Measurements from ENCODE around the gene PLCD1. TPM values are rescaled to one million over a fixed set of nuclear protein-coding genes. Genes with fewer than 3 reads are reported as not detected.
"Not testable (repeated sequence)": the region's sequence is repeated elsewhere in the genome, so short reads cannot be mapped to it uniquely, and the experiment has no call there.

The PLCD1 gene
- 10 to 100 TPM; 17.3 to 17.6 TPM for total RNA-seq

DNA sequence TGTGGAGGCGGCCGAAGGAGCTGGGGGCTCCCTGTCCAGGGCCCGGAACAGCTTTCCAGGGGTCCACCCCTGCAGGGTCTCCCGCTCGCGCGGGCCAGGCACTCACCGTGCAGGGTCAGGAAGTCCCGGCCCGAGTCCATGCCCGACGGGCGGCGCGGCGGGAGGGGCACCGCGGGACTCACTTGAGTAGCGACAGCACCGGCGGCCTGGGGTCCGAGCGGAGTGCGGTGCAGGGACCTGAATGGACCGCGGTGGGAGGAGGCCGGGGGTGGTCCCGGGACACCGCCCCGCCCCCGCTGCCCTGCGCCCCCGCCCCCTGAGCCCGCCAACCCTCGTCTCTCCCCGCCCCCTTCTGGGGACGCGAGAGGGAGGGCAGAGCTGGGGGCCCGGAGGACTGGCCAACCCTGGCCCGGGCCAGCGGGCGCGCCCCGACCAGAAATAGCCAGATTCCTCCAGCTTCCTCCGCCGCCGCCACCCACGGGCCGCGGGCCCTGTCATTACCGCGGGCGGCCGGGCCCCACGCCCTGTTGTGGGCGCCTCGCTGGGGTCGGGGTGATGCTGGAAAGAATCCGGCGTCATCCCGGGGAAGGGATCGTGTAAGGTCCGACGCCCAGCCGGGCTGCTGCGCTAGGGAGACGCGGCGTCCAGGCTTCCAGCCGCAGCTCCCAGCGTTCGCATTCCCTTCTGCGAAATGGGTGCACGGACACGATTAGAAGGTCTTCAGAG lies at the start of gene PLCD1:
PLCD1 (minus strand) TSS at position 243 of the 726 bp plus-strand sequence; CDS start at position 140, 103 bp downstream.
- POLR2A ChIA-PET = interaction anchor here (1.1 kb wide), 1 partner anchor 136 kb away, joined by 3 read pairs; the partner anchor contains the start of gene OXSR1
- CTCF ChIA-PET = interaction anchor here (1.6 kb wide), 1 partner anchor 10 kb away, joined by 5 read pairs; the partner anchor contains the start of gene DLEC1
- H3K27ac Mint-ChIP-seq = no peak within 1 kb of the TSS
- H3K27me3 Mint-ChIP-seq = peaks cover 1% of the 10 kb centered on the region
- no peaks in the 10 kb centered on the region for H3K9me3 Mint-ChIP-seq
- no peaks in the 10 kb centered on the region for H3K36me3 Mint-ChIP-seq
- peaks cover 28% of the 10 kb centered on the region for H3K4me1 Mint-ChIP-seq (ENCODE audit: low read depth)
- intact Hi-C loops (cut with micrococcal nuclease) = no loop called here
- peak; percentile 61 for DNase-seq
- peak within 1 kb of the TSS; percentile 59 for H3K4me3 Mint-ChIP-seq

DNA sequence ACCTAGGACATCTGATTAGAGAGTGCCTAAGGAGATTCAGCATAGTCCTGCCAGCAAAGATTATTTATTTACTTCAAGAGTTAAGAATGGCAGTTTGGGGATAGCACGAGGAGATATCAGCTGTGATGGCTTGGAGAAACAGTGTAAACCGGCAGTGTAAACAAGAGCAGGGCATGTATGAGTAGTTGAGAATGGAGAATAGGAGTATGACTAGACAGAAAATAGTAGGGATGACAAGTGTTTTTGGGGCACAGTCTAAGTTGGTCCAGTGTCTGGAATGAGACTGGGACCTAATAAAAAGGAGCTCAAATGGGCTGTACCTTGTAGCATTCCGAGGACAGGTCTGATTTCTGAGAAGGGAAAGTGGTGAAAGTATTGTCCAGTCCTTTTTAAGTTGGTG lies 47.6 kb upstream of the PLCD1 start:
- CTCF ChIA-PET; H3K4me3 Mint-ChIP-seq; DNase-seq; H3K27me3 Mint-ChIP-seq; H3K4me1 Mint-ChIP-seq (ENCODE audit: low read depth); H3K27ac Mint-ChIP-seq; H3K9me3 Mint-ChIP-seq; POLR2A ChIA-PET; H3K36me3 Mint-ChIP-seq; intact Hi-C loops (cut with micrococcal nuclease): not testable (repeated sequence)

DNA sequence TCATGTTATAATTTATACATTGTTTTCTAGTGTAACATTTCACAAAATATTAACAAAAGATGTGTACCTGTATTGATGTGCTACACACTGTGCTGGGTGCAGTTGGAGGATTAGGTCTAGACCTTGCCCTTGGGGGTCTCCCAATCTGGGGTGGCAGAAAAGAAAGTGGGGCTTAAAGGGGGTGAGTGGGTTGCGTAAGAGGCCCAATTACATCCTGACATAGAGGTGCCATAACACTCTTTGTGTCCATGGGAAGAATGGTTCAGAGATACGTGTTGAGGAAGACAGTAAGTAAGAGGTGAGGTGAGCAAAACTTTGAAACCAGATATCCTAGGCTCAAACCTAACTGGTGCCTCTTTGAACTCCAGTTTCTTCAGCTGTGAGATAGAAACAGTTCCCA lies 40.6 kb upstream of the PLCD1 start:
- POLR2A ChIA-PET = no interaction called here

DNA sequence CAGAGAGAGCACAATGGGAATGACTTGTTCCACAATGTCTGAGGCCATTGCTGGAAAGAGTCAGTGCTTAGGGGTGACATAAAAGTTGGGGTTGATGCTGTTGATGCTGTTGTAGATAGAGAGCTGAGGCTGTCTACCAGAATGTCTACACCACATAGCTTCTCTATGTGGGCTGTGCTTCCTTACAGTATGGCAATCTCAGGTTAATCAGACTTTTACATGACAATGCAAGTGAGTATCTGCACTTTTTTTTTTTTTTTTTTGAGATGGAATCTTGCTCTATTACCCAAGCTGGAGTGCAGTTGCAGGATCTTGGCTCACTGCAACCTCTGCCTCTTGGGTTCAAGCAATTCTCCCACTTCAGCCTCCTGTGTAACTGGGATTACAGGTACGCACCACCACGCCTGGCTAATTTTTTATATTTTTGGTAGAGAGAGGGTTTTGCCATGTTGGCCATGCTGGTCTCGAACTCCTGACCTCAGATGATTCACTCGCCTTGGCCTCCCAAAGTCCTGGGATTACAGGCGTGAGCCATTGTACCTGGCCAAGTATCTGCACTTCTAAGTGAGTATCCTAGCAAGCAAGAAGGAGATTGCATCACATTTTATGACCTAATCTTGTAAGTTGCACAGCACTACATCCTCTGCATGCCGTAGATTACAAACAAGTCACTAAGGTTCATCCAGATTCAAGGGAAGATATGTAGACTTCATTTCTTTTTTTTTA lies 38.2 kb upstream of the PLCD1 start:
- peaks cover 3% of the 10 kb centered on the region for H3K36me3 Mint-ChIP-seq
- no peak overlapping the region for H3K4me3 Mint-ChIP-seq
- ChIA-PET CTCF (interaction anchor here (1.8 kb wide), 1 partner anchor 15 kb away, joined by 4 read pairs; no protein-coding TSS in a partner anchor), POLR2A (no interaction called here)
- H3K9me3 Mint-ChIP-seq = no peaks in the 10 kb centered on the region
- no peak overlapping the region for H3K27ac Mint-ChIP-seq
- no peaks in the 10 kb centered on the region for H3K4me1 Mint-ChIP-seq (ENCODE audit: low read depth)
- DNase-seq = no peak
- no peaks in the 10 kb centered on the region for H3K27me3 Mint-ChIP-seq
- intact Hi-C loops (cut with micrococcal nuclease) = no loop called here

More for the DNA sequence above, 40.6 kb upstream of the PLCD1 start:
- no peak for DNase-seq
- H3K27me3 Mint-ChIP-seq = no peaks in the 10 kb centered on the region
- H3K36me3 Mint-ChIP-seq = peaks cover 3% of the 10 kb centered on the region
- intact Hi-C loops (cut with micrococcal nuclease) = no loop called here
- CTCF ChIA-PET = no interaction called here
- H3K27ac Mint-ChIP-seq = no peak overlapping the region
- H3K4me1 Mint-ChIP-seq (ENCODE audit: low read depth) = no peaks in the 10 kb centered on the region
- no peak overlapping the region for H3K4me3 Mint-ChIP-seq
- no peaks in the 10 kb centered on the region for H3K9me3 Mint-ChIP-seq

DNA sequence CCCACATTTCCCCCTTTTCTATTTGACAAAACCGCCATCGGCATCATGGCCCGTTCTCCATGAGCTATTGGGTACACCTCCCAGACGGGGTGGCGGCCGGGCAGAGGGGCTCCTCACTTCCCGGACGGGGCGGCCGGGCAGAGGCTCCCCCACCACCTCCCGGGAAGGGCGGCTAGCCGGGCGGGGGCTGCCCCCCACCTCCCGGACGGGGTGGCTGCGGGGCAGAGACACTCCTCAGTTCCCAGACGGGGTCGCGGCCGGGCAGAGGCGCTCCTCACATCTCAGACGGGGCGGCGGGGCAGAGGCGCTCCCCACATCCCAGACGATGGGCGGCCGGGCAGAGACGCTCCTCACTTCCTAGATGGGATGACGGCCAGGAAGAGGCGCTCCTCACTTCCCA lies 35.0 kb upstream of the PLCD1 start:
- DNase-seq; intact Hi-C loops (cut with micrococcal nuclease); CTCF ChIA-PET; H3K4me3 Mint-ChIP-seq; H3K27me3 Mint-ChIP-seq; H3K9me3 Mint-ChIP-seq; POLR2A ChIA-PET; H3K36me3 Mint-ChIP-seq; H3K4me1 Mint-ChIP-seq (ENCODE audit: low read depth); H3K27ac Mint-ChIP-seq: not testable (repeated sequence)

DNA sequence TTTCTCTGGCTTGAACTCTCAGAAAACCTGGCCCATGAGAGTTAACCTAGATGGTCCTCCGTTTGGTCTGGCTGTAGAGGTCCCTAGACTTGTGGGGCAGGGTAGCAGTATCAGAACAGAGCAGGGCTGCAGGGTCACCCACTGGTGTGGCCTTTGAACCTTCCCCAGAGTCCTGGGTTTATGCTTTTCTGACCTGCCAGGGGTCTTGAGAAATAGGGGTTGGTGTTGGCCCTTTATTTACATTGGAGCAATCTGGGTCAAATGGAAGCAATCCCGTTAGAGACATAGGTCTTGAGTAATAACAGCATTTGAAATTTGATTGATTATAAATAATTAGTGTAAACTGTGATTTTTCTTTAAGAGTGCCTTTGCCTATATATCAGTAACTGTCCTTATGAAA lies 33.4 kb upstream of the PLCD1 start:
- intact Hi-C loops (cut with micrococcal nuclease) = no loop called here
- H3K27me3 Mint-ChIP-seq = no peaks in the 10 kb centered on the region
- POLR2A ChIA-PET = no interaction called here

DNA sequence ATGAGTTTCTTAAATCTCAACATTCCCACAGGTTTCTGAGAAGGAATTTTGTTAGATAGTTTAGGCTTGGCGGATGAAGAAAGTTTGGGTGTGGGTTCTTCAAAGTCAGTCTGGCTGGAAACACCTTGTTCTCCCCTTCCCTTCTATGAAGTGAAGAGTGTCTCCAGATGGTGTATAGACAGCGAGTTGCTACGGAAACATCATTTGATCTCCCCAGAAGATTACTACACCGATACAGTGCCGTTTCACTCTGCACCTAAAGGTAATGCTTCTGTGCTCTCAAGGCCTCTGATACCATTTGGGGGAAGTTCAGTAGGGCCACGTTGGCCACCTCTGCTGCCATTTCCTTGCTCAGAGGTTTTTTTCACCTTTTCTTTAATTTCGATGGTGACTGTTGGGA lies 30.1 kb upstream of the PLCD1 start:
- Mint-ChIP-seq H3K27me3 (no peaks in the 10 kb centered on the region), H3K36me3 (no peaks in the 10 kb centered on the region), H3K9me3 (no peaks in the 10 kb centered on the region), H3K4me3 (no peak overlapping the region), H3K4me1 (ENCODE audit: low read depth) (no peaks in the 10 kb centered on the region), H3K27ac (no peak overlapping the region)
- no peak for DNase-seq
- POLR2A ChIA-PET = no interaction called here
- CTCF ChIA-PET = no interaction called here
- intact Hi-C loops (cut with micrococcal nuclease) = no loop called here

More for the DNA sequence above, 33.4 kb upstream of the PLCD1 start:
- no peaks in the 10 kb centered on the region for H3K9me3 Mint-ChIP-seq
- peaks cover 3% of the 10 kb centered on the region for H3K36me3 Mint-ChIP-seq
- no peaks in the 10 kb centered on the region for H3K4me1 Mint-ChIP-seq (ENCODE audit: low read depth)
- no peak overlapping the region for H3K27ac Mint-ChIP-seq
- no peak overlapping the region for H3K4me3 Mint-ChIP-seq
- CTCF ChIA-PET = no interaction called here
- DNase-seq = no peak

DNA sequence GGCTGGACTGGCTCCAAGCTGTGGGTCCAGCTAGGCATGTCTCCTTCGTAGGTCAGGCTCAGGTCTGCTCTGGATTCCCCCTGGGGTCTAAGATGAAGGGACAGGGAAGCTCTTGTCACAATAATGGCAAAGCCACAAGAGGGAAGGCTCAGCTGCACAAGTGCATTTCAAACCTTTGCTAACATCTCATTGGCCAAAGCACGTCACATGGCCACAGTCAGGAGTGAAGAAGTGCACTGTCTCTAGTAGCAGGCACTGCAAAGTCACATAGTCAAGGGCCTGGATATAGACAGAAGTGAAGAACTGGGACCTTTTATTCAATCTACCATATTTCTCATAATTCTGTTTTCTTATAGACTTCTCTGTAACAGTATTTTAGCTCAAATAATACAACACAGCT lies 29.7 kb upstream of the PLCD1 start:
- POLR2A ChIA-PET = no interaction called here

DNA sequence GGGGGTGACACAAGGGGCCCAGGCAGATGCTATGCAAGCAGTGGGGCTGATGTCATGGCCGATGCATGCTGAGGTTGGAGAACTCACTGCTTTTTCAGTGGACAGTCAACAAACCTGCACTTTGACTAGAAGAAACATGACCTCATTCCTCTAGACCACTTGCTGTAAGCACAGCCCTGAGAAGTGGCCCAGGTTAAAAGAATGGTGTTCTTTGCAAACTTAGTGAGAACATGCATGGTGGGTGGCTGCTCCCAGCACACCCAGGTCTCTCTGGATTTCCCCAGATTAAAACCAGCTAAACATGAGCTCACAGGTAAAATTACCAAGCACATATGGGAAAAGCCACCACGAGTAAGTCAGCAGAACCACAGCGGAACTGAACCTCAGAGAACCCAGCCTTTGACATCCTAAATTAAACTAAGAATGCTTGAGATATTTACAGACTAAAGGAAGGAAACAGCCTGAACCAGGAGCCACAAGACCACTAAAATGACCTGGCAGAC lies 25.1 kb upstream of the PLCD1 start:
- DNase-seq = peak; percentile 24
- Mint-ChIP-seq H3K4me1 (ENCODE audit: low read depth) (no peaks in the 10 kb centered on the region), H3K9me3 (no peaks in the 10 kb centered on the region), H3K27me3 (no peaks in the 10 kb centered on the region), H3K36me3 (no peaks in the 10 kb centered on the region), H3K27ac (no peak overlapping the region), H3K4me3 (no peak overlapping the region)
- ChIA-PET CTCF (no interaction called here), POLR2A (no interaction called here)
- intact Hi-C loops (cut with micrococcal nuclease) = no loop called here

More for the DNA sequence above, 29.7 kb upstream of the PLCD1 start:
- no peak overlapping the region for H3K27ac Mint-ChIP-seq
- intact Hi-C loops (cut with micrococcal nuclease) = no loop called here
- CTCF ChIA-PET = no interaction called here
- no peaks in the 10 kb centered on the region for H3K9me3 Mint-ChIP-seq
- H3K4me3 Mint-ChIP-seq = no peak overlapping the region
- no peaks in the 10 kb centered on the region for H3K4me1 Mint-ChIP-seq (ENCODE audit: low read depth)
- no peaks in the 10 kb centered on the region for H3K27me3 Mint-ChIP-seq
- DNase-seq = no peak
- H3K36me3 Mint-ChIP-seq = no peaks in the 10 kb centered on the region

DNA sequence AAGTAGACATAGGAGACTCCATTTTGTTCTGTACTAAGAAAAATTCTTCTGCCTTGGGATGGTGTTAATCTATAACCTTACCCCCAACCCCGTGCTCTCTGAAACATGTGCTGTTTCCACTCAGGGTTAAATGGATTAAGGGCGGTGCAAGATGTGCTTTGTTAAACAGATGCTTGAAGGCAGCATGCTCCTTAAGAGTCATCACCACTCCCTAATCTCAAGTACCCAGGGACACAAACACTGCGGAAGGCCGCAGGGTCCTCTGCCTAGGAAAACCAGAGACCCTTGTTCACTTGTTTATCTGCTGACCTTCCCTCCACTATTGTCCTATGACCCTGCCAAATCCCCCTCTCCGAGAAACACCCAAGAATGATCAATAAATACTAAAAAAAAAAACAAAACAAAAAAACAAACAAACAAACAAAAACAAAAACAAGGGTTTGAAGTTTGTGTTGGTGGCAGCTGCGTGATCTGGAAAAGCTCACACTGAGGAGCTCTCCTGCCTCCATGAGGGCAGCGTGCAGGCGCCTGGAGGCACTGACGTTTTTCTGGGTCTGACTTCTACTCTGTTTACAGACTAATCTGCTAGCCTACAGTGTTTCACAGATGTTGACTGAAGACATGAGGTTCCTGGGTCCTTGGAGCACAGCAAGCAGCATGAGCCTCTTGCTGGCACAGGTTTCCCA lies 24.5 kb upstream of the PLCD1 start:
- H3K4me3 Mint-ChIP-seq; CTCF ChIA-PET; H3K4me1 Mint-ChIP-seq (ENCODE audit: low read depth); H3K27ac Mint-ChIP-seq; DNase-seq; H3K27me3 Mint-ChIP-seq; H3K36me3 Mint-ChIP-seq; intact Hi-C loops (cut with micrococcal nuclease); H3K9me3 Mint-ChIP-seq; POLR2A ChIA-PET: not testable (repeated sequence)

DNA sequence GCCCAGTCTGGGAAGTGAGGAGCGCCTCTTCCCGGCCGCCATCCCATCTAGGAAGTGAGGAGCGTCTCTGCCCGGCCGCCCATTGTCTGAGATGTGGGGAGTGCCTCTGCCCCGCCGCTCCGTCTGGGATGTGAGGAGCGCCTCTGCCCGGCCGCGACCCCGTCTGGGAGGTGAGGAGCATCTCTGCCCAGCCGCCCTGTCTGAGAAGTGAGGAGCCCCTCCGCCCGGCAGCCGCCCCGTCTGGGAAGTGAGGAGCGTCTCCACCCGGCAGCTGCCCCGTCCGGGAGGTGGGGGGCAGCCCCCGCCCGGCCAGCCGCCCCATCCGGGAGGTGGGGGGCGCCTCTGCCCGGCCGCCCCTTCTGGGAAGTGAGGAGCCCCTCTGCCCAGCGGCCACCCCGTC lies 23.8 kb upstream of the PLCD1 start:
- H3K4me1 Mint-ChIP-seq (ENCODE audit: low read depth); H3K27ac Mint-ChIP-seq; H3K36me3 Mint-ChIP-seq; H3K9me3 Mint-ChIP-seq; H3K27me3 Mint-ChIP-seq; H3K4me3 Mint-ChIP-seq; CTCF ChIA-PET; POLR2A ChIA-PET; intact Hi-C loops (cut with micrococcal nuclease); DNase-seq: not testable (repeated sequence)

DNA sequence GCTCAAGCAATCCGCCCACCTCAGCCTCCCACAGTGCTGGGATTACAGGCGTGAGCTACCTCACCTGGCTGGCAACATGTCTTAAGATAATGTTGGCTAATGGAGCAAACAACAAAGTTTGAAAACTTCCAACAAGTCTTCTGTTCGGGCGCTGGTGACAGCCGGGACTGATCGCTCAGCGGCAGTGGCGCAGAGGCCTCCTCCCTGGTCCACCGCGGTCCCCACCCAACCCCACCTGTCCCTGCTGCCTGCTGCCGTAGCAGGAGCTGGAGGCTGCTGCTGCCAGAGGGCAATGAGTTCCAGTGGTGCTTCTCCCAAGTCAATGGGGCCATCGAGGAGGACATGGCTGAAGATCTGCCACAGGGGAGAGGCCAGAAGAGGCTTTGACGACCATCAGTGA lies 21.7 kb upstream of the PLCD1 start:
- no peak overlapping the region for H3K4me3 Mint-ChIP-seq
- ChIA-PET CTCF (no interaction called here), POLR2A (interaction anchor here (0.6 kb wide), 1 partner anchor 67 kb away, joined by 3 read pairs; no protein-coding TSS in a partner anchor)
- no peak overlapping the region for H3K27ac Mint-ChIP-seq
- H3K9me3 Mint-ChIP-seq = no peaks in the 10 kb centered on the region
- no peak for DNase-seq
- intact Hi-C loops (cut with micrococcal nuclease) = no loop called here
- no peaks in the 10 kb centered on the region for H3K4me1 Mint-ChIP-seq (ENCODE audit: low read depth)
- H3K27me3 Mint-ChIP-seq = no peaks in the 10 kb centered on the region
- peaks cover 2% of the 10 kb centered on the region for H3K36me3 Mint-ChIP-seq
